ENCODE data around the gene DGKG. TPM values are rescaled to one million over a fixed set of nuclear protein-coding genes. Genes with fewer than 3 reads are reported as not detected.

Gene DGKG
- total and polyA plus RNA-seq, 2 of the 8 experiments (the other 6 are each of a cell fraction or from before 2014, with no cell fraction given), result 0.30 to 0.48 TPM

DNA sequence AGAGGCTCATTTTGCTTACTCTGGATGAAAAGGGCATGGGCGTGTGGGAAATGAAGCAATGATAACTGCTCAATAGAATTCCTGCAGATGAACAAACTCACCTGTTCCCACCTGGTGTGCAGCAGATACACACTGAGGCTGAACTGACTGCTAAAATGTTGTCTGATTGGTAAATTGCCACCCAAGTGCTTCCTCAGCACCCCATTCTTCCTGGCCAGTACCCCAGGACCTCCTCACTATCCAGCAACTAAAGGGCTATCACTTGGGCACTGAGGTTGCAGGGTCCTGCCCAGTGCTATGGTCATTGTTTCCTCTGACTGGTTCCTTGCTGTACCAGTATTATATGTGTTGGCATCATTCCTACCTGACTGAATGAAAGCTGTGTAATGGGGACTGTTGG lies 38.0 kb upstream of the DGKG start:
- CTCF ChIA-PET (ENCODE audit: partially characterized antibody), result interaction anchor here (0.6 kb wide), 1 partner anchor 84 kb away, joined by 3 read pairs; no protein-coding TSS in a partner anchor
- H3K4me3 ChIP-seq (ENCODE audit: extremely low read depth in 1 of 4, insufficient read depth in 2 of 4, low read depth in 3 of 4, low read length in 4 of 4), result no peak overlapping the region
- H2BK120ac ChIP-seq (replicated peaks; ENCODE audit: low read depth, low read length), result no peak overlapping the region
- H3K9me3 ChIP-seq (ENCODE audit: insufficient read depth in 2 of 2, low read depth in 1 of 2, low read length in 1 of 2), result no peaks in the 10 kb centered on the region
- no peak overlapping the region for H2AFZ ChIP-seq (ENCODE audit: low read length)
- TF ChIP-seq TBP (IDR thresholded peaks at IDR 0.05; ENCODE audit: low read depth, low read length), result no peak
- POLR2A ChIA-PET (ENCODE audit: partially characterized antibody), result no interaction called here
- H4K91ac ChIP-seq (replicated peaks; ENCODE audit: insufficient read length, low read length), result no peak overlapping the region
- H3K23me2 ChIP-seq (ENCODE audit: low read depth, low read length), result no peaks in the 10 kb centered on the region
- no peak overlapping the region for H2BK5ac ChIP-seq (ENCODE audit: low read depth, low read length)
- peak overlapping the region; percentile 29; the same call in 1 of the 2 replicates for H4K8ac ChIP-seq (ENCODE audit: extremely low read depth, insufficient read depth, low read length)
- no peak overlapping the region for H2BK15ac ChIP-seq (ENCODE audit: low read length)
- no peaks in the 10 kb centered on the region for H3K79me2 ChIP-seq (ENCODE audit: control insufficient read depth in 1 of 2, insufficient read depth in 2 of 2, low read length in 2 of 2)
- FAIRE-seq (no peak), DNase-seq (ENCODE audit: low read depth in 1 of 2, low spot score in 2 of 2) (no peak)
- H3K27me3 ChIP-seq (replicated peaks in 1 of 4; ENCODE audit: control insufficient read depth in 3 of 4, extremely low read depth in 1 of 4, insufficient read depth in 3 of 4, low read length in 3 of 4), result no peaks in the 10 kb centered on the region
- no peak overlapping the region for H3K4me2 ChIP-seq (ENCODE audit: insufficient read depth in 1 of 2, low read depth in 2 of 2, low read length in 2 of 2)
- H4K20me1 ChIP-seq (replicated peaks in 1 of 2; ENCODE audit: control insufficient read depth in 1 of 2, insufficient read depth in 2 of 2, low read length in 2 of 2), result no peaks in the 10 kb centered on the region
- no peak overlapping the region for H2BK12ac ChIP-seq (ENCODE audit: low read depth, low read length)
- 85% methylated on average over 1 of the region's 1 CpG; no CpG with 5 or more reads in 1 of the 2 experiments for WGBS, 2 experiments (ENCODE audit: extremely low coverage in 1 of 2, insufficient coverage in 1 of 2, insufficient read length in 1 of 2, insufficient replicate concordance in 2 of 2, low coverage in 1 of 2, low lambda C conversion rate in 2 of 2, missing lambda C conversion rate in 1 of 2)
- no peak overlapping the region for H3K9ac ChIP-seq (replicated peaks in 1 of 4; ENCODE audit: extremely low read depth in 1 of 4, low read depth in 3 of 4, low read length in 3 of 4)
- no peak overlapping the region for H3K27ac ChIP-seq (ENCODE audit: low read depth, low read length)
- H3K79me1 ChIP-seq (ENCODE audit: low read depth, low read length), result no peaks in the 10 kb centered on the region
- H2BK20ac ChIP-seq (ENCODE audit: low read length), result no peak overlapping the region
- H3K36me3 ChIP-seq (ENCODE audit: control insufficient read depth in 2 of 4, insufficient read depth in 4 of 4, low read length in 3 of 4), result no peaks in the 10 kb centered on the region
- H3K56ac ChIP-seq (replicated peaks; ENCODE audit: insufficient read length, low read depth, low read length), result no peak overlapping the region
- no peak overlapping the region for H3K4ac ChIP-seq (replicated peaks; ENCODE audit: insufficient read length, low read depth, low read length)
- no peak overlapping the region for H3K23ac ChIP-seq (ENCODE audit: insufficient read length)
- no peak overlapping the region for H3K14ac ChIP-seq (ENCODE audit: insufficient read length)
- no peak overlapping the region for H2AK5ac ChIP-seq (ENCODE audit: low read depth, low read length)
- no peaks in the 10 kb centered on the region for H3K4me1 ChIP-seq (replicated peaks in 1 of 4; ENCODE audit: control insufficient read depth in 3 of 4, insufficient read depth in 4 of 4, low read length in 3 of 4)
- H4K5ac ChIP-seq (ENCODE audit: insufficient read length, low read depth, low read length), result no peak overlapping the region
- no peak overlapping the region for H3K18ac ChIP-seq (ENCODE audit: extremely low read depth, low read length)
